Bronchial epithelial cell (primary cell): ENCODE measurements around the gene PRKD3. TPM values are rescaled to one million over a fixed set of nuclear protein-coding genes. Genes with fewer than 3 reads are reported as not detected.

Experiments used
- DNase-seq: peaks from one replicate; pipeline ENCODE4 v3.0.0-alpha.2; 2010; ENCODE audit warnings: low read depth
- FAIRE-seq: peaks from 2 replicates; lab custom pipeline; 2011; peaks lifted over from hg19 to GRCh38; lab: Jason Lieb, UNC
- H3K27me3 ChIP-seq: 2 replicates; pipeline ENCODE4 v1.5.1; 2011; ENCODE audit warnings: low read length; ENCODE audit not compliant: control insufficient read depth, insufficient read depth
- H3K36me3 ChIP-seq: 2 replicates; pipeline ENCODE4 v1.5.1; 2011; ENCODE audit warnings: low read length; ENCODE audit not compliant: control insufficient read depth, insufficient read depth
- H3K4me3 ChIP-seq: 2 replicates; pipeline ENCODE4 v1.5.1; 2011; ENCODE audit warnings: mild to moderate bottlenecking, low read depth, low read length, control low read depth
- CTCF ChIP-seq: IDR thresholded peaks from 2 replicates; pipeline ENCODE4 v1.5.1; 2011; ENCODE audit warnings: mild to moderate bottlenecking, moderate library complexity, low read length, control low read depth, inconsistent platforms; ENCODE audit not compliant: insufficient read depth, severe bottlenecking
- total RNA-seq: library from RNA; depleted of rRNA; stranded (reverse); fragments of >200 nt; gene quantifications from 2 replicates; pipeline ENCODE4 v1.2.1, GENCODE V29; 2014

Gene PRKD3
- 19.5 and 22.5 TPM in 2 replicates for total RNA-seq

- no peaks in the 10 kb centered on the region for H3K27me3 ChIP-seq
- H3K36me3 ChIP-seq, result no peaks in the 10 kb centered on the region
- FAIRE-seq, result no peak
- DNase-seq, result peak; percentile 29
- peak within 1 kb of the TSS; percentile 49 for H3K4me3 ChIP-seq
- TF ChIP-seq CTCF, result no peak
Observed at GRCh38 chr2:37324786-37325624, at the start of gene PRKD3. Gene PRKD3 (minus strand): TSS chr2:37324833. CDS start chr2:37316524, 8,309 bp downstream.

GRCh38 chr2:37372000-37372399, 47.4 kb upstream of the PRKD3 start:
- no peak for FAIRE-seq
- no peaks in the 10 kb centered on the region for H3K27me3 ChIP-seq
- no peak for TF ChIP-seq CTCF
- no peak for DNase-seq
- no peaks in the 10 kb centered on the region for H3K36me3 ChIP-seq
- H3K4me3 ChIP-seq, result no peak overlapping the region

GRCh38 chr2:37370666-37371065, 46.0 kb upstream of the PRKD3 start:
- H3K27me3 ChIP-seq, result no peaks in the 10 kb centered on the region
- TF ChIP-seq CTCF, result no peak
- no peak overlapping the region for H3K4me3 ChIP-seq
- FAIRE-seq (no peak), DNase-seq (no peak)
- no peaks in the 10 kb centered on the region for H3K36me3 ChIP-seq

GRCh38 chr2:37367984-37368383, 43.4 kb upstream of the PRKD3 start:
- FAIRE-seq, result no peak

GRCh38 chr2:37367310-37367709, 42.7 kb upstream of the PRKD3 start:
- TF ChIP-seq CTCF, result no peak
- no peak for FAIRE-seq
- Histone ChIP-seq H3K4me3 (no peak overlapping the region), H3K36me3 (no peaks in the 10 kb centered on the region), H3K27me3 (no peaks in the 10 kb centered on the region)
- DNase-seq, result no peak

More at GRCh38 chr2:37367984-37368383, 43.4 kb upstream of the PRKD3 start:
- DNase-seq, result no peak
- H3K36me3 ChIP-seq, result no peaks in the 10 kb centered on the region
- TF ChIP-seq CTCF, result no peak
- H3K27me3 ChIP-seq, result no peaks in the 10 kb centered on the region
- H3K4me3 ChIP-seq, result no peak overlapping the region

GRCh38 chr2:37366773-37367172, 42.1 kb upstream of the PRKD3 start:
- FAIRE-seq, result no peak
- Histone ChIP-seq H3K4me3 (no peak overlapping the region), H3K36me3 (no peaks in the 10 kb centered on the region), H3K27me3 (no peaks in the 10 kb centered on the region)
- no peak for TF ChIP-seq CTCF
- no peak for DNase-seq
